ENCODE measurements around the gene CCDC188.

Gene CCDC188

GRCh38 chr22:20147237-20147988, 3.4 kb downstream of the CCDC188 start:
- DNase-seq: no peak

- DNase-seq: no peak
Observed at GRCh38 chr22:20146777-20147176, 4.1 kb downstream of the CCDC188 start.

DNA sequence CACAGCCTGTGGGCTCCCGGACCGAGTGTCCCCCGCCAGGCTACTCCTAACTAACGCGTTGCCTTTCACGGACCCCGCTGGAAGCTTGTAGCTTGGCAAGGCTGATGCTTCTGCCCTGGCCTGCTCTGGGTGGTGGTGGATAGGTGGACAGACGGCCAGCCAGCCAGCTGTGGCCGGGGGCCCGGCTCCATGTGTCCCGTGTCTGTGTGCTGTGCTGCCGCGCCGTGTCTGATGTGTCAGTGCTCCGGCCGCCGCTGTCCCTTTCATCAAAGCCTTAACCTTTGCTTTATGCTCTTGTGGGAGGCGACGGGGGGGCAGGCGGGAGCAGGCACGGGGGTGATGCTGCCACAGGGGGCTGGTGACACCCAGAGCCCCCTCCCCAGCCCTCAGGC, 5.0 kb downstream of the CCDC188 start:
- no peak for DNase-seq

DNA sequence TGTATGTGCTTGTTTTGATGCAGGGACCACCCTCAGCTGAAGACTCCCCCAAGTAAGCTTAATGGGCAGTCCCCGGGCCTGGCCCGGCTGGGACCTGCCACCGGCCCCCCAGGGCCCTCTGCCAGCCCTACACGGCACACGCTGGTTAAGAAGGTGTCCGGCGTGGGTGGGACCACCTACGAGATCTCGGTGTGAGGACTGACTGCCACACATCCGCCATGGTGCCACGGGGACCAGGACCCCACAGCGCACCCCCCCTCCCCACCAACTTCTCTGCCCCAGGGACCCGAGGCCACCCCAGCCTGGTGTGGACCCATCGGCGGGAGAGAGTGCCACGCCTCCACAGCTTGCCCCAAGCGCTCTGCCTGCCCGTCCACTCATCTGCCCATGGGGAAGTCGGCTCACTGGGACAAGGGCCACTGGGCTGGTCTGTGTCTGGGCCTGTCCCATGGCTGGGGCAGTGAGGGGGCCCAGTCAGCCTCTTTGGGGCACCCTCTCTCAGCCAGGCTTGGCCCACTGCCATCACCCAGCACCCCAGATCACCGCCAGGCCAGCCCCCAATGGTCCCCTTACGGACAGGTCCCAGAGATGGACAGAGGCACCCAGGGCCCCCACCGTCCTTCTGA, 5.5 kb downstream of the CCDC188 start:
- no peak for DNase-seq

GRCh38 chr22:20143883-20144665, 6.8 kb downstream of the CCDC188 start:
- no peak for DNase-seq

- DNase-seq: no peak
Observed at GRCh38 chr22:20142711-20143621, 7.9 kb downstream of the CCDC188 start.

DNA sequence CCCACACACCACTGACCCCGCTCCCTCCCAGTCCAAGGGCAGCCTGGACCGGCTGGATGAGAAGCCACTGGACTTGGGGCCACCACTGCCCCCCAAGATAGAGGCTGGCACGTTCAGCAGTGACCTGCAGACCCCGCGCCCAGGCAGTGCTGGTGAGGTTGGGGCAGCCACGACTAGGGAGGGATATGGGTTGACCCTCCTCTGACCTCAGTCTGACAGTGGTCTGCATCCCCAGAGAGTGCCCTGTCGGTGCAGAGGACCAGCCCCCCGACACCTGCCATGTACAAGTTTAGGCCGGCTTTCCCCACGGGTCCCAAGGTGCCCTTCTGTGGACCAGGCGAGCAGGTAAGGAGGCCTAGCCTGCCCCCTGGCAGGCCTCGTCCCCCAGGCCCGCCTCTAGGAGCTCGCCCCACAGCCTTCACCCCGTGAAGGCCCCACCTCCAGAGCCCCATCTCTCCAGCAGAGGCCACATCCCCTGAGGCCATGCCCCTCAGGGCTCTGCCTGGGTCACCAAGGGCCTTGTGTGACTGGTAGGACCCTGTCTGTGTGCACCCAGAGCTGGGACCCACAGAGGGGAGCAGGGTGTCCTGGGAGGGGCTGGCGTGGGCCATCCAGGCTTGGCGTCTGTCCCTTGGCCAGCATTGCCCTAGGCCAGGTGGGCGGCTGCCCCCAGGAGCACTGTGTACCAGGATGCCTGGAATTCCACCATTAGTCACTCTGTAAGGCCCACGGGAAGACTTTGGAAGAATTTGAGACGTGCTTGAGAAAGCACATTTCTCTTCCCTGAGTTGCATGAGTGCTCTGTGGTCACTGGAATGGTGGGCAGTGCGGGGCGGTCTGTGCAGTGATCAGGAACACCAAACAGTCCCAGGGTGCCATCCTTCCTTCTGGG, 9.4 kb downstream of the CCDC188 start:
- DNase-seq: no peak

GRCh38 chr22:20140521-20140964, 10.3 kb downstream of the CCDC188 start:
- DNase-seq: no peak

DNA sequence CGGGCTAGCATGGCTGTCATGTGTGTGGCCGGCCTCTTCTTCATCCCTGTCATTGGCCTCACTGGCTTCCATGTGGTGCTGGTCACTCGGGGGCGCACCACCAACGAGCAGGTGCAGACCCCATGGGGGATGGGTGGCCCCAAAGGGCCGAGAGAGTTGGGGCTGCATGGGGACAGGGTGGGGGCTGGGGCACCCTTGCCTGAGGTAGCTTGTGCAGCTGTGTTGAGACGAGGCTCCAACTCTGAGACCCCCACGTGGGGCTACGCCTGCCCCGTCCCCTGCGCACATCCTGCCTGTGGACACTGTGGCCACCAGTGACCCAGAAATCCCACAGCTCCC, 10.8 kb downstream of the CCDC188 start:
- DNase-seq: no peak

GRCh38 chr22:20139391-20140106, 11.3 kb downstream of the CCDC188 start:
- DNase-seq: no peak

- DNase-seq: no peak
Observed at GRCh38 chr22:20138868-20139267, 12.0 kb downstream of the CCDC188 start.

GRCh38 chr22:20138417-20138738, 12.5 kb downstream of the CCDC188 start:
- DNase-seq: no peak

GRCh38 chr22:20137671-20138416, 13.0 kb downstream of the CCDC188 start:
- no peak for DNase-seq

- DNase-seq: no peak
Observed at GRCh38 chr22:20137113-20137512, 13.7 kb downstream of the CCDC188 start.

DNA sequence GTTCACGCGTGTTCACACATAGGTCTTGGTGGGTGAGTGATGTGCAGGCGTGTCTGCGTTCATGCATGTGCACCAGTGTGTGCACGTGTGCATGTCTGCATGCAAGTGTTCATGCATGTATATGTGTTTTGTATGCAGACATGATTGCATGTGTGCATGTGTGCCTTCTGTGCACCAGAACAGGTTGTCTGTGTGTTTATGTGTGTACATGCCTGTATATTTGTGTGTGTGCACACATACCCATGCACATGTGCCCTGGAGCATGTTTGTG, 14.3 kb downstream of the CCDC188 start:
- DNase-seq: no peak

- no peak for DNase-seq
Observed at GRCh38 chr22:20135806-20136602, 14.9 kb downstream of the CCDC188 start.

GRCh38 chr22:20135265-20135664, 15.6 kb downstream of the CCDC188 start:
- DNase-seq: no peak

GRCh38 chr22:20133930-20134549, 16.8 kb downstream of the CCDC188 start:
- DNase-seq: no peak

GRCh38 chr22:20132686-20133246, 18.1 kb downstream of the CCDC188 start:
- DNase-seq: no peak

All from NCI-H146 (cell line).